NCI-H146 treated with DMSO at 0.1 percent for 48 hours (cell line): ENCODE results near the gene KCNQ4.

Experiments
- DNase-seq: peaks from one replicate; lab custom pipeline; 2025; ENCODE audit not compliant: unreplicated experiment; lab: John Stamatoyannopoulos, UW

The KCNQ4 gene

DNA sequence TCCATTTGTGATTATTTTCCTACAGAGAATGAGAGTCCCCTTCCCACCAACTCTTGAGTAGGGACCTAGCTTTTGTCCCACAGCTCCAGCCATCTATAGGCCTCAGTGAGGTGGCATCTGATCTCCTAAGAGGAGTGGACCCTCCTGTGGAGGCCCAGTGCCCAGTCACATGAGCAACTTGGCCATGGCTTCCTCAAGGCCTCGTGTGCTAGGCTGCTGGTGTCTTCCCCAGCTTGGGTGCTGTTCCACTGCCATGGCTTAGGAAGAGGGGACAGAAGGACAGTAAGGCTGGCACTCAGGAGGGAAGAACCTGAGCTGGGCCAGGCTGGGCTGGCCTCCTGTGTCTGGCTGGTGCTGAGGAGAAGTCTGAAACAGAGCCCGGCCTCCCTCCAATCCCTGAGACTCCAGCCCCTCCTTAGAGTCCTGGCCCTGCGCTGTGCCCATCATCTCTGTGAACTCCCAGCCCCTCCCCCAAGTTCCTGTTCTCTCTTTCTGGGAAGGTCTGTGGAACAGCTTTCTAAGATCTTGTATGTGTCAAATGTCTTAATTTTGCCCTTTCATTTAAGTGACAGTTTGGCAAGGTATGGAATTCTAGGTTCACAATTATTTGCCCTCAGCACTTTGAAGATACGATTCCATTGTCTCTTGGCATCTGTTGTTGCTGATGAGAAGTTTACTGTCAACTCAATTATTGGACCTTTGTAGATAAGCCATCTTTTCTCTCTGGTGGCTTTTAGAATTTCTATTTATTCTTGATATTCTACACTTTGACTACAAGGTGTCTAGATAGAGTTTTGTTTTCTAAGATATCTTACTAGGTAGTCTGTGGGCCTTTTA, 7.1 kb upstream of the KCNQ4 start:
- no peak for DNase-seq

DNA sequence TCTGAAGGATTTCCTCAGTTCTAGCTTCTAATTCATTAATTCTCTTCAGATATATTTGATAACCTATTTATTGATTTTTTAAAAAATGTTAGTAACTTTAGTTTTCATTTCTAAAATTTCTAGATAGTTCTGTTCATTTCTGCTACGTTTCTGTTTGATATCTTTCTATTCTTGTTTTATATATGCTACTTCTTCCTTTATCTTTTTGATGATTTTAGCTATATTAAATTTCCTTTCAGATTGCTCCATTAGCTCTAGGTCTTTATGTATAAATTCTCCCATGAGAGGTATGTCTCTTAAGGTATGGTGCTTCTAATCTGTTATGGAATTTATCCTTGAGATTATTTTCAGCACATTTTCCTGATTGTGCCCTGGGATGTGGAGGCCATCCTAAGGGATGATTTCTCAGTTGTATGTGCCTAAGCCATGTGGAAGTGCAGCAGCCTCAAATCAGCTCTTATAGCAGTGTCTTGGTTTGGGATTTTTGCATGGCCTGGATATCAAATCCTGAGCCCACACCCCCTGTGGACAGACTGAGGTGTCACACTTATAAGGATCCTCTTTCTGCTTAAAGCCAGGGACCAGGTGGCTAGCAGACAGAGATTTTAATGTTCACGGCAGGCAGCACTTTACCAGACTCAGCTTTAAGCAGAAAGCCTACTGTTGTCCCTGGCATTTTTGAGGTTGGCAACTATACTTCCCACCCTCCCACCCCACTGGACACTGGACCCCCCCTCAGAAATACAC, 6.2 kb upstream of the KCNQ4 start:
- no peak for DNase-seq

DNA sequence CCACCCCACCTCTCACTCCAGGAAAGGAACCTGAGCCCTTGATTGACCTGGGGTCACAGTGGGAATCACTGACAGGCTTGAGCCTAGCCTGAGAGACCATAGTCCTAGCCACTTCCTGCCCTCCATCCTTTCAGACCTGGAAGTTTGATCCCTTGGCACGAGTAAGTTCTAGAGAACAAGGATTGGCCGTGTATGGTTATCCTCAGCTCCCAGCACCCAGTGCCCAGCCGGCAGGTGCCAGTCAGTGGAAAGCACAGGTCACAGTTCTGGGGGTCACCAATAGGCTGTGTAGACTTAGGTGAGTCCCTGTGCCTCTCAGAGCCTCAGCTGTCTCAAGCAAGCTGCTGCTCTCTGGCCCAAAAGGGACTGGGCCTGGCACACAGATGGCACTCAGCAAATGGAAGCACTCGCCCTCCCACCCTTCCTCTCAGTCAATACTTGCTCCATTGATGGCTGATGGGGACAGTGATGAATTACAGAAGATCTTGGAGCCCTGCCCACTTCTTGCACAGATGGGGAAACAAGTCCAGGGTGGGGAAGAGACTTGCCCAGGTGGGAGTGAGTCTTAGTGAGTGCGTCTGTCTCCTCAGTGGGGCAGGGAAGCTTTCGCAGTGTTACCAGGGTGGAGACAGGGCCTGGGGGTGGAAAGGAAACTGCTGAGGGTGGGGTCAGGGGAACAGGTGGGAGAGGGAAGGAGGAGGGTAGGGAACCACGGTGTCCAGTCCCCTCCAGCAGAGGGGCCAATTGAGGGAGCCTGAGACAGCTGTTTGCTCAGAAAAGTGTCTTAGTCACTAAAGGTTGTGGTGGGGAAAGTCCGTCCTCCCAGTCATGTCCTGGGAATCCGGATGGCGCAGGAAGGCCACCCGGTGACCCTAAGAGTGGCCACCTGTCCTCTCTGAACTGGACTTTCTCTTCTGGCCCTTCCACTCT, 2.6 kb upstream of the KCNQ4 start:
- DNase-seq = no peak

DNA sequence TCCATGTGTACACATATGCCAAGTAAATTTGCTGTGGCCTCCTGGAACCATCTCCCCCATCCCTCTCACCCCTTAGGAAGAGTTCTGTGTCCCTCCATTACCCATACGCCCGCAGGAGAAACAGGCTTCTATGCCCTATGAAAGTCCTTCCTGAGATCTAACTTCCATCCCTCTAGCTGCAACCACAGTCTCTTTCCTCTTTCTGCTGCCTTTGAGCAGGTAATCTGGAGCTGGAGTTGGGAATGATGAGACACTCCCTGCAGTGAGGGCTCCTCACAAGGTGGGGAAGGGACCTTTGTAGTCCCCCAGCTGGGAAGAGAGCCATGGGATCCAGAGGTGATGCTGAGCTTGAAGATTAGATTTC, 2.0 kb upstream of the KCNQ4 start:
- no peak for DNase-seq

DNA sequence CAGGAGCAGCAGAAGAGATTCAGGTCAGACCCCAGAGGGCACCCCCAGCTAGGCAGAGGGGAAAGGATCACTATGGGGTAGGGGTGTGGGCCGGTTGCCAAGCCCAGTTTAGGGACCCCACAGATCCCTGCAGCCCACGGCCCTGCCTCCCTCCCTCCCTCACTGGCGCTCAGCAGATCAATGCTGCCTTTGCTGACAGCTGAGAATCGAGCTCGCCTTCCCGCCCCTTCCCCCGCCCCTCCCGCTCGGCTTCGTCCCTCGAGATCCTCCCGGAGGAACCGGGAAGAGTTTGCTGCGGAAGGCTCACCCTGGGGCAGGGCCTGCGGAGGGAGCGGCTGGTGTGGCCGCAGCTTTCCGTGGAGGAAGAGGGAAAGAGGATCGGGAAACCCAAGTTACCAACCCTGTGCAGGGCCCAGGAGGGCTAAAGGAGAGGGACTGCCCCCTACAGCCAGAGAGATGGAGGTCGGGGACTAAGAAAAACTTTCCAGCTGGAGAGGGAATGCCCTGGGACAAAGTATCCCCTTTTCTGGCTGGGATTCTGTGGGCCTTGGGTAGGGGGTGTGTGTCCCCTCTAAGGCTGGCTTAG, 1.1 kb upstream of the KCNQ4 start:
- DNase-seq = no peak

DNA sequence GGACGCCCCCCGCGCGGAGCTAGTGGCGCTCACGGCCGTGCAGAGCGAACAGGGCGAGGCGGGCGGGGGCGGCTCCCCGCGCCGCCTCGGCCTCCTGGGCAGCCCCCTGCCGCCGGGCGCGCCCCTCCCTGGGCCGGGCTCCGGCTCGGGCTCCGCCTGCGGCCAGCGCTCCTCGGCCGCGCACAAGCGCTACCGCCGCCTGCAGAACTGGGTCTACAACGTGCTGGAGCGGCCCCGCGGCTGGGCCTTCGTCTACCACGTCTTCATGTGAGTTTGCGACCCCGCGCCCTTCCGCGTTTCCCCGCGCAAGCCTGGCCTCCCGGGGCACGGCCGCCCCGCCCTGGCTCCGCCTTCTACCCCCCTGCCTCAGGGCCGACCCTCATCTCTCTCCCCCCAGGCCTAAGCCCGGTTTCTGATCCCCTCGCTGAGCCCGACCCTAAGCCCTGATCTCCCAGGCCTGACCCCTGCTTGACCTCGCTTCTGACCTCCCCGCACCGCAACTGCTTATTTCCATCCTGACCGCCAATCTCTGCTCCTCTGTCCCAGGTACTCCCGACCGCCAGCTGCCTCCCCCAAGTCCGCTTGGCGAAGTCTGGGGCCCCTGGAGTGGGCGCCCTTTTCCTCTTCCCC, 669 bp downstream of the KCNQ4 start:
- DNase-seq = no peak

DNA sequence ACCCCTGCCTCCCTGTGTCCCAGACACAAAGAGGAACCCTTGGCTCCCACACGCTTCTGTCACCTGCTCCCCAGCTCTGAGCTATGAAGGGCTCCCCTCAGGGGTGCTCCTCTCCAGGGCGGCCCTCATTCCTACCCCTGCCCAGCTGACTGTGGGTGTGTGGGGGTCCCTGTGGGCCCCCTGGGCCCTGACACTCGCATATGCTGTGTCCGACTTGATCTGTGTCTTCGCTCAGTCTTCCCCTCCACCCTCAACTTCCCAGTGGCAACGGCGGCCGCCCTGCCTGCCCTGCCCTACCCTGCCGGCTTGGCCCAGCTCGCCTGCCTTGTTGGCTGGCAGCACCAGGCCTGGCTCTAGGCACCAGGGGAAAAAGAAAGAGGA, 1.2 kb downstream of the KCNQ4 start:
- DNase-seq = no peak

DNA sequence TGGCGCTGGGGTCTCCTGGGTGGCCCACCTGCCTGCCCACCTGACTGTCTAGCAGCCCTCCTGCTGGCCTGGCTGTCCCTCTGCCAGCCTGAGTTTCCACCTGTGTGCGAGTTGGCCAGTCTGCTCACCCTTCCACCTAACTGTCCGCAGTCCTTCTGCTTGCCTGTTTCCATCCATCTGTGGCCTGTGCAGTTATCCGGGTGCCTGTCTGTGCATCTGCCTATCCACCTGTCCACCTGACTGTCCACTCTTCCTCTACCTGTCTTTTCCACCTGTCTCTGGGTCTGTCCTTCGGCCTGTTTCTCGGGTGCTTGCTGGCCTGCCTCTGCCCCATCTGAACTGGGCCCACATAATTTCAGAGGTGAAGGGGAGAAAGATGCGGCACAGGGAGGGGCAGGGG, 1.9 kb downstream of the KCNQ4 start:
- DNase-seq = no peak

DNA sequence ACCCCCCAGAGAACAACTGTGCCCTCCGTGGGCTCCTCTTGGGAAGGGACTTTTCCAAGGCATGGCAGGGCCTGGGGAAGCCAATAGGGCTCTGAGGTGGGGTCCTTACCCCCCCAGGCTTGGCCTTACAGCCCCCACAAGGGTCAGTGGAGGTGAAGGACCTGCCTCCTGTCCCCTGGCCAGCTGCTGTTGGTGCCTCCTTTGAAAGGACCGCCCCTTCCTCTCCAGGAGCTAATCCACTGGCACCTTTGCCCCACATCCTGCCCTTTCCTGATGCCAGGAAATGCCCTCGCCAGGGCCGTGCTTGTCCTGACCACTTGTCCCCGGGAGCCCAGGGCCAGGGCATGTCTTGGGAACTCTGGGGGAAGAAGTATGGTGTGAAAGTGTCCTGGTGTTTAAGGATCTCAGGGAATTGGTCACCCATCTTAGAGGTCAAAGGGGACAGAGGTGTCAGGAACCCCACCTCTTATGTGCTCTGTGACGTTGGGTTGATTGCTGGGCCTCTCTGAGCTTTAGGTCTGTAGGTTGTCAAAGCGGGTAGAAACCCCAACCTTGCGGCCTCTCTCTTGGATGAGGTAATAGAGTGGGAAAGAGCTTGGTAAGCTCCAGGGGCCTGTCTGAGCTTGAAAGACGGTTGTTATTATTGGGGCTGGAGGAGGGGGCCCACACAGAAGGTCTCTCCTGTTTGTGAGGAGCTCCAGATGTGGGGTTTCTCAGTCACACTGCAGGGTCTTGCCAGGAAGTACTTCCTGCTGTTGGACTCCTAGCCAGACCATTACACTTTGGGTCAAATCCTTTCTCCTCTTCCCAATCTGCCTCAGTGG, 2.8 kb downstream of the KCNQ4 start:
- DNase-seq = no peak

DNA sequence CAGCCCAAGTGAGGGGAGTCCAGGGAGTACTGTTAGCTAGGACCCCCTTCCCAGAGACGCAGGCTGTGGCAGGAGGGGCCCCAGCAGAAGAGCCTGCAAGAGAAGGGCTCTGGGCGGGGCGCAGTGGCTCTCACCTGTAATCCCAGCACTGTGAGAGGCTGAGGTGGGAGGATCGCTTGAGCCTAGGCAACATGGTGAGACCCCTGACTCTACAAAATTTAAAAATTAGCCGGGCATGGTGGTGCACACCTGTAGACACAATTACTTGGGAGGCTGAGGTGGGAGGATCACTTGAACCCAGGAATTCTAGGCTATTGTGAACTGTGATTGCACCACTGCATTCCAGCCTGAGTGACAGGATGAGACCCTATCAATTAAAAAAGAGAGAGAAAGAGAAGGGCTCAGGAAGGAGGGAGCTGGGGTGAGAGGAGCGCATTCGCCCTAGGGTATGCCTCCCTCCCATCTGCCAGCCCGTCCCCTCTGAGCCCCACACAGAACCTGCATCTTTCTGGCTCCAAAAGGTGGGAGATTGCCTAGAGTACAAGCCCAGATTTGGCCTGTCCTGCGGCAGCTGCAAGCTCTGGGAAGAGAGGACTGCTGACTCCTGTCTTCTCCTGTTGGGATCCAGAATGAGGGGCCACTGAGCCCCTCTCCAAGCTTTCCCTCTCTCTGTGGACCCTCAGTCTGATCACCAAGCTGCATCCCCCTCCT, 3.6 kb downstream of the KCNQ4 start:
- no peak for DNase-seq

DNA sequence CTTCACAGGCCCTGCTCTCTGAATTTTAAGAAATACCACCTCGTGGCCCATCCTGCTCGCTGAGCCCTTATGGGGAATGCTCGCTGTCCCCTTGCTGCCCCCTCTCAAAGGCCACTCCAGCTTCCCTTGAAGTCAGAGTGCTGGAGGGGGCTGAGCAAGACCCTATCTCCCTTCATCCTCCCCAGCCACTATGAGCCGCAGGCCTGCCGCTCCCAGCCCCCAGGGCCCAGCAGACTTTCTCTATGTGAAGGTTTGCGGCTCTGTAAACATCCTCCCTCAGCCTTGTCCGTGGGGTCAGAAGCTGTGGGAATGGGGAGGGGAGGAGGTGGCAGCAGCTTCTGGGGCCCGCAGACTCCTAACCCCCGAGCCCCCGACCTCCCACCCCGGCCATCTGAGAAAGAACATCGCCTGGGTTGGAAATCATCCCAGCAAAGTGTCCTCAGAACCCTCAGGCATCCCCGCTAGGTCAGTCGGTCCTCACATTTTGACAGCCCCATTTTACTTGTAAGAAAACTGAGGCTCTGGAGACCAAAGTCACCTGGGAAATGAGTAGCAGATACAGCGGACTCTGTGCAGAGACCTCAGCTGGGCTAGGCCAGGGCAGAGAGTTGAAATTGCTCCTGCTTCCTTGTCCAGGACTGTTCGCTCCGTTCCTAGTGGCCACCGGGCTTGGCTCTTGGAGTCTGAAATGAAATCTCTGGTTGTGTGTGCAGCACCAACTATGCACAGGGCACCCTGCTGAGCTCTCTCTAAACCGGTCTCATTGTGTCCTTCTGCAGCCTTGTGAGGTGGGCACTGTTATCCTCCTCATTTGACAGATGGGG, 4.4 kb downstream of the KCNQ4 start:
- DNase-seq = no peak

DNA sequence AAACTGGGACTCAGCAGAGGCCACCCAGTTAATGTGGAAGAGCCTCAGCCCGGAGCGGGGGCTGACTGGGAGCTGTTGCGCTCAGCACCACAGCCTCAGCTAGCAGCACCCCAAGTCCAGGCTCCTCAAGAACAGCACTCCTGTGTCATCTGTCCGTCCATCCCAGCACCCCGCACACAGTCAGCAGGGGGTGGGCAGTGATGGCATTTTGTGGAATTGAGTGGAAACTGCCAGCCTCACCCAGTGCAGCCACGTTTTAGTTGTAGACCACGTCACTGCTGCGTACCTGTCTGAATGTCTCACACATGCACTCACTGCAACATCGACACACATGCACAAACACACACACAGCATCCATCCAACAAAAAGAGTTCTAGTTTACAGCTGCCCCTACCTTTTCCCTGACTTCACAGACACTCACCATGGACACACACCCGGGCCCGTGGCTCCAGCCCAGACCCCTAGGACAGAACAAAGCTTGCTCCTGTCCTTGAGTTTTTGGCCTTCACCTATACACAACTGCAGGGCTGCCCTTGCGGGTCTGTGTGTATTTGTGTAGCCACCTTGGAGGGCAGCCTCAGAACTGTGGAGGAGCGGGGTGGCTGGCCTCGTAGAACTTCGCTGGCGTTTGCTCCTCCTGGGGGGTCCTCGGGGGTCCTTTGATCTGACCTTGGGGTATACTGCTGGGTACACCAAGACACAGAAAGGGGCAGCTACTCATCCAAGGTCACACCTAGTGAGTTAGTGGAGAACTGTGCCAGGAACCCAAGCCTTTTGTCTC, 5.2 kb downstream of the KCNQ4 start:
- no peak for DNase-seq

DNA sequence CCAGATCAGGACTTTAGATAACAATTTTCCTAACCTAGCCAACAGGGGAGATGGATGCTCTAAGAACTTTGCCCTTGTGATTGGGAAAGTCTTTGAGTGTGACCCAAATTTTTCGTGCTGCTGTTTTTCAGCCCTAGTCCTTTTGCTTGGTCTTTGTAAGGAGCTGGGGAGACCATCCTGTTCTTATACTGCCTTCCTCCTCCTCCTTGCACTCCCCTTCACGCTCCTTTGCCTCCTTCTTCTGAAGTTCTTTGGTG, 5.7 kb downstream of the KCNQ4 start:
- DNase-seq = no peak

DNA sequence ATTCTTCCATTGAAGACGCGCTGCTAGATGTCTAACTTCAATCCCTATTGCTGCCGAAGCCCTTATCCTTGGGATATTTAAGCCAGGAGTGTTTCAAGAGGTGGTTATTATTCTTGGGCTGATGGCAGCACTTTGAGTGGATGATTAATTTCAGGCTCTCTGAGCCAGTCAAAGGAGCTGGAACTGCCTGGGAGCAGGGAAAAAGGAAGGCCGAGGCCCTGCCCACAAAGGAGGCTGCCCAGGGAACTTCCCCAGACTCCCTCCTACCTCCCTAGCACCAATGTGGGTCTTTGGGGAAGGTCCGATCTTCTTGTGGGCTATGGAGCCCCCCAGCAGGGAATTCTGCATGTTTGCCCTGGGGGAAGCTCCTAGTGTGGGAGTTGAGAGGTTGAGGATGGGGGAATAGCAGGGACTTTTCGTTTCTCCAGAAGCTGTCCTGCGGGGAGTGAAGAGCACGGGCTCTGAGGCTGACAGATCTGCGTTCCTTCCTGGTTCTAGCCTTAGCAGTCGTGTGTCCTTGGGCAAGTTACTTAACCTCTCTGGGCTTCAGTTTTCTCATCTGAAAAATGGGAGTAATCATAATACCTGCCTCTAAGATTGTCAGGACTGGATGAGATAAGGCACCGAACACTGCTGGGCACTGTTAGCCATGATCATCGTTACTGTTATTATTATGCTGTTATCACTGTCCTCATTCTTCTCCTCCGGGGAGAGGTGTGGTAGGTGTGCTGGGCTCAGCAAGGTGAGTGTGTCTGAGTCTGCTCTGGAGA, 6.3 kb downstream of the KCNQ4 start:
- no peak for DNase-seq

DNA sequence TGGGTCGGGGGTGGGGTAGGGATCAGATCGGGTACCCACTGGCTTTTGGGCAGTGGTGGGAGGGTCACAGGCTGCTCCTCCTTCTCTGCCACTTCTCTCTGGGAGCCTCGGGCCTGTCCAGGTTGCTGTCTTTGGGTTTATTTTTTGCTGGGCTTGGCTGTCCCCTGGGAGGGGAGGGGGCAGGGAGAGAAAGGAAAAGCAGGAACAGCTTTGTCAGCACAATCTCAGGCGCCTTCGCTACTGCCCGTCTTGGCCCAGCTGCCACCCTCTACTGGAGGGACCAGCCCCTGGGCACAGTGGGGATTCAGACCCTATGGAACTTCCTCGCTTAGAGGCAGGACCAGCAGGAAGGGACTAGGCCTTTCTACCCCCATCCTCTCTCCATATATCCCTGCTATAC, 8.4 kb downstream of the KCNQ4 start:
- no peak for DNase-seq

DNA sequence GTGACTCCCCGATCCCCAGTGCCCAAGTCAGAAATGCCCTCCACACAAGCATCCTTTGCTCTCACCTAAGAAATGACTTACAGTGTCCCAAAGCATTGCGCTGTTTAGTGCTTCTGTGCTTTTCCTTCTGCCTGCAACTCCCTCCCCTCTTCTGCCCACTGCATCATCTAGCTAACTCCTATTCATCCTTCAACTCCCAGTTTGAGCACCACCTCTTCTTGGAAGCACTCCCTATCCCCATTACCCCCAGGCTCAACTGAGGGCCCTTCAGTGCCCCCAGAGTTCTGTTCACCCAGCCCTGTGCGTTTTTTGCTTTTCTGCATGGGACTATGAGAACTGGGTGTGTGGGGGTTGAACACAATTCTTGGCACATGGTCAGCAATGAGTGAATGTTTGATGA, 10.0 kb downstream of the KCNQ4 start:
- DNase-seq = no peak

DNA sequence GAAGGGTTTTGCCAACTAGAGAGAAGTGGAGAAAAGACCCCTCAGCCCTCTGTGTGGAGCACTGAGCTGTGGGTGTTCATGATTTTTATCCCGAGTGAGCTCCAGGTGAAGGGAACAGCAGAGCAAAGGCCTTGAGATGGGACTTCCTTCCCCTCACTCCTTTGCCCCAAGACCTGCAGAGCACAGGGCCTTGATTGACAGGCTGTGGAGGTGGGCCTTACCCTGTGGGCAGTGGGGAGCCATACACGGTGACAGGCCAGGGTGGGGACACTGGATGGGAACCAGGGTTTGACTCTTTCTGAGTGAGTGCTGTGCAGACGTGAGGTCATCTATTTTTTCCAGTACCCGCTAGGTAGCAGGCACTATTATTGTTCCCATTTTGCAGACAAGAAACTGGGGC, 10.5 kb downstream of the KCNQ4 start:
- no peak for DNase-seq
